GM21576 (cell line): ENCODE results near the gene FBXL2.
"Not testable (repeated sequence)": the region's sequence is repeated elsewhere in the genome, so short reads cannot be mapped to it uniquely, and the experiment has no call there.

Experiments
- ATAC-seq: cut with Tn5 transposase; IDR thresholded peaks from one replicate; pipeline ENCODE4 v1.9.1; 2021; ENCODE audit warnings: mild to moderate bottlenecking, moderate library complexity; ENCODE audit not compliant: unreplicated experiment

Gene FBXL2

GRCh38 chr3:33315826-33316225 lies 38.6 kb downstream of the FBXL2 start:
- ATAC-seq: no peak

- ATAC-seq: no peak
Observed at GRCh38 chr3:33317963-33318709, 40.9 kb downstream of the FBXL2 start.

GRCh38 chr3:33318710-33319380 lies 41.6 kb downstream of the FBXL2 start:
- no peak for ATAC-seq

GRCh38 chr3:33322412-33322811 lies 45.2 kb downstream of the FBXL2 start:
- no peak for ATAC-seq

GRCh38 chr3:33331414-33331813 lies 54.2 kb downstream of the FBXL2 start:
- ATAC-seq: no peak

GRCh38 chr3:33334364-33334763 lies 57.1 kb downstream of the FBXL2 start:
- ATAC-seq: no peak

GRCh38 chr3:33338936-33339465 lies 61.8 kb downstream of the FBXL2 start:
- ATAC-seq: not testable (repeated sequence)

GRCh38 chr3:33339758-33340157 lies 62.5 kb downstream of the FBXL2 start:
- ATAC-seq: no peak

GRCh38 chr3:33355611-33356010 lies 78.4 kb downstream of the FBXL2 start:
- no peak for ATAC-seq

- ATAC-seq: no peak
Observed at GRCh38 chr3:33358172-33358781, 81.0 kb downstream of the FBXL2 start.

- ATAC-seq: no peak
Observed at GRCh38 chr3:33360136-33360825, 83.0 kb downstream of the FBXL2 start.

- ATAC-seq: no peak
Observed at GRCh38 chr3:33363113-33363800, 86.0 kb downstream of the FBXL2 start.

GRCh38 chr3:33364060-33364459 lies 86.8 kb downstream of the FBXL2 start:
- no peak for ATAC-seq

GRCh38 chr3:33364531-33365128 lies 87.4 kb downstream of the FBXL2 start:
- no peak for ATAC-seq

GRCh38 chr3:33372218-33373081 lies 95.2 kb downstream of the FBXL2 start:
- no peak for ATAC-seq

GRCh38 chr3:33373082-33373437 lies 95.8 kb downstream of the FBXL2 start:
- ATAC-seq: no peak

- ATAC-seq: no peak
Observed at GRCh38 chr3:33377489-33377888, 100.2 kb downstream of the FBXL2 start.

- ATAC-seq: no peak
Observed at GRCh38 chr3:33377931-33378330, 100.7 kb downstream of the FBXL2 start.

- ATAC-seq: no peak
Observed at GRCh38 chr3:33380653-33381052, 103.4 kb downstream of the FBXL2 start.
